HG02870 (cell line): ENCODE results near the gene GARRE1.
A peak's percentile ranks its signal among the peaks of the same experiment; 100 is the strongest.
"Not testable (repeated sequence)": the region's sequence is repeated elsewhere in the genome, so short reads cannot be mapped to it uniquely, and the experiment has no call there.

Experiments used
- ATAC-seq: cut with Tn5 transposase; IDR thresholded peaks from one replicate; pipeline ENCODE4 v1.9.1; 2021; ENCODE audit warnings: mild to moderate bottlenecking, moderate library complexity; ENCODE audit not compliant: unreplicated experiment

Gene GARRE1

DNA sequence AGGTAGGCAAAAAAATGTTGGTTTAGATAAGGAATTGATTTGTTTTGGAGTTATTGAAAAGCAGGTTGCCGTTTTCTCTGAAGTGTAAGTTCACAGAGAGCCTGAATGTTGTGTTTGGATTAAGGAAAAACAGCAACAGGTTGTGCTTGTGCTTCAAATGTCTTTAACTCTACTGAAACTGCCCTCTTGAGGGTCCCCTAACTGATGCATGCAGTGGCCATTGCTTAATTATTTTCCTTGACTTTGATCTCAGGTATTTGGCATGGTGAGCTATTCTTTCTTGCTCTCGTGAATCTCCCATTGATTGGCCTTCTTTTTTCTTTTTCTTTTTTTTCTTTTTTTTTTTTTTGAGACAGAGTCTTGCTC, 3.2 kb downstream of the GARRE1 start:
- no peak for ATAC-seq

DNA sequence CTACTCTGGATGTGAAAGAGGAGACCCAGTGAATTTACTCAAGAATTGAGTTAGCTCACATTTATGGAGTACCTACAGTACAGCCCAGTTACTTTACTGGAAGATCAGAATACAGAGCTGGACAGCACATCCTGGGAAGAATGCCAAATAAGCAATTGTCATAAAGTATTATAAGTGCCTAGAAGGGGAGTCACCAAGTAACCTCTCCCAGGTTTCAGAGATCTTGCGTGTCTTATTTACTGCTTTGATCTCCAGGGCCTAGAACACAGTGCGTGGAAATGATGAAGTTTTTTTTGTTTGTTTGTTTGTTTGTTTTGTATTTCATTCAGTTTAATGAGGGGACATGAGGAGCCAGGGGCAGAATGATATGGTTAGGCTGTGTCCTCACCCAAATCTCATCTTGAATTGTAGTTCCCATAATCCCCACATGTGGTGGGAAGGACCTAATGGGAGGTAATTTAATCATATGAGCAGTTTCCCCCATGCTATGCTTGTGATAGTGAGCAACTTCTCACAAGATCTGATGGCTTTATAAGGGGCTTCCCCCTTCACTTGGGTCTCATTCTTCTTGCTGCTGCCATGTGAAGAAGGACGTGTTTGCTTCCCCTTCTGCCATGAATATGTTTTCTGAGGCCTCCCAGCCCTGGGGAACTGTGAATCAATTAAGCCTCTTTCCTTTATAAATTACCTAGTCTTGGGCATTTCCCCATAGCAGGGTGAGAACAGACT, 5.2 kb downstream of the GARRE1 start:
- ATAC-seq = no peak

DNA sequence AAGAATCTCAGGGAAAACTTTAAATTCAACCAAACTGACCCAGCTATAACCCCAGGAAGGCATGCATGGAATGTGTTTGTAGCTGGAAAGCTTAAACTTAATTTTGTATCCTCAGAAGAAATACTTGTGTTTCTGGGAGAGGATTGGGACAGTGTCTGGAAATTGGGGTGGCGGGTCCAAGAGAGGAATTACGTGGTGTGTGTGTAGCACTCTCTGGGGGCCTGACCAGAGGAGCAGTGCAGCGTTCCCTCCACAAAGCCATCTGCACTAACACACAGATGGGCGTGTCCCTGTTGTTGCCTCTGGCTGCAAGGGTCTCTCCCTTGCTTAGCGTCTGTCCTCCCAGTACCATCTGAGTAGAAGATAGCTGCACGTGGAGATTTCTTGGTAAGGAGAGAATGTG, 6.4 kb downstream of the GARRE1 start:
- ATAC-seq = no peak

DNA sequence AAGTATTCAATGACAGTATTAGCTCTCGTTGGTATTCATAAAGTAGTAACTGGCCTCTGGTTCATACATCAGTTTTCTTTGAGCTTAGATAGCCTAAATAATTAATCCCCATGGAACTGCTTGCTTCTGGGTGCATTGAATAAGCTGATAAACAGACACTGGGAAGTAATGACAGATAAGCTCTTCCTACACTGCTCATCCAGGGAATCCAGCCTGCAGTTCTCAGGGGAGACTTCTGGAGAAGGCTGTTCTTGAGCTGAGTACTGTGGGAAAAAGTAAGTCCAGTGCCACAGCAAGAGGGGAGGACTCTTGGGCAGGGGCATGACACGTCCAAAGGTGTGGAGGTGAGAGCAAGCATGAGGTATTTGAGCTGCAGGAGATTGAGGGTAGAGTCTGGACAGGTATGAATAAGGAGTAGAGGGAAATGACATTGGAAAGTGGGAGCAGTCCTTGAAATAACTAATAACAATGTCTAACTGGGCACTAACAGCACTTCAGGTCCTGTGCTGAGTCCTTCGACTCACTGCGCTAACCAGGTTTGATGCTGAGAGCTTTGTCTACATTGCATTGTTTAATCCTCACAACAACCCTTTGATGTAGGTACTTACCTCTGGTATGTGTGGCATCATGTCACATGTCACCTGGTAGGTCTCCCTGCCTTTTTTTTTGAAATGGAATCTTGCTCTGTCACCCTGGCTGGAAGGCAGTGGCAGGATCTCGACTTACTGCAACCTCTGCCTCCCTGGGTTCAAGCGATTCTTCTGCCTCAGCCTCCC, 7.2 kb downstream of the GARRE1 start:
- no peak for ATAC-seq

DNA sequence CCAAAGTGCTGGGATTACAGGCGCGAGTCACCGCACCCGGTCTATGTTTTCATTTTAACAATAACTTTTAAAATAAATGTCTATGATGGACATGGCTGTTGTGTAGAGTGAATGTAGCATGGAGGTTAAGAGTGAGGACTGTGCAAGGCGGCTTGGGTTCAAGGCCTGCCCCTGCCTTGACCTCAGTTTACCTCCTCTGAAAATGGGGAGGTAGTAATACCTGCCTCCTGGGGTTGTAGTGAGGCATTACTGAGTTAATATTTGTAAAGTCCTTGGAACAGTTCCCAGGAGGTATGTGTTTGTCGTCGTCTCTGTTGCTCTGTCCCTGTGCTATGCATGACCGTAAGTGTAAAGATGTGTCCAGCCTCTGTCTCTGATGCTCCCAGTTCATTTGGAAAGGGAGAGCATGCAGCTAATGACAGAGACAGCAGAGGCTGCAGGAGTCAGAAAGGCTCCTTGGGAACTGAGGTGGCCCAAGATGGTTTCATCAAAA, 9.4 kb downstream of the GARRE1 start:
- no peak for ATAC-seq

DNA sequence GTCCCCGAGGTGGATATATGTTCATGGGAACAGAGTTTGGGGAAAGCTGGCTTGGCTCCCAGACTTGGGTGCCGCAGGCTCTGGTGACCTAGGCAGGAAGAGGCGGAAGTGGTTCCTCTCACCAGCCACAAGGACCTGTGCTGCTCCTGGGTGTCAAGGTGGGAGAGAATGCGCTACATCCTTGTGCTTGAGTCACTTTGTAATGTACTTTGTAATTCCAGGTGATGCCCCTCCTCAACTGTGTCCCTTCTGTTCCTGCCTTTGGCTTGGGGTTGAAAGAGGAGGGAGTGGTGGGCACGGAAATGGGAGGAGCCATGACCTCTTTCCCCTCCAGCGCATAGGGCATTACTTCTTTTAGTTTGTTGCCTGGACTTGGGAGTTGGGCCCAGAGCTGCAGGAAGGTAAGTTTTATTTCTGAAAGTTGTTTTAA, 10.9 kb downstream of the GARRE1 start:
- ATAC-seq = no peak

DNA sequence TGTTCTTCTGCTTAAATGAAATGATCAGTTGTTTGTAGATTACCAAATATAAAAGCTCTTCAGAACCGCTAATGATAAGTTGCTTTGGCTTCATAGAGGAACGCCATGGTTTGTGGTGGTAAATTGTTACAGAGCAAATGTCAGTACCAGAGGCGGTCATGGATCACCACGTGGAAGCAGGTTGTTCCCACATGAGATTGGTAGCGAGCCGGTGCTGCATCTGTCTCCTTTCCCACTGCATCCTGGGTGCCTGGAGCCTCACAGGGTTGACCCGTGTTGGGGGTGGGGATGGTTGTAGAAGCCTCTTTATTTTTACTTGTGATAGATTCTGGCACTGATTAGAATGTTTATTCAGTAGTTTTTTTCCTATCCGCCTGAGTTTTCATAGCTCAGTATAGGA, 14.7 kb downstream of the GARRE1 start:
- ATAC-seq = no peak

DNA sequence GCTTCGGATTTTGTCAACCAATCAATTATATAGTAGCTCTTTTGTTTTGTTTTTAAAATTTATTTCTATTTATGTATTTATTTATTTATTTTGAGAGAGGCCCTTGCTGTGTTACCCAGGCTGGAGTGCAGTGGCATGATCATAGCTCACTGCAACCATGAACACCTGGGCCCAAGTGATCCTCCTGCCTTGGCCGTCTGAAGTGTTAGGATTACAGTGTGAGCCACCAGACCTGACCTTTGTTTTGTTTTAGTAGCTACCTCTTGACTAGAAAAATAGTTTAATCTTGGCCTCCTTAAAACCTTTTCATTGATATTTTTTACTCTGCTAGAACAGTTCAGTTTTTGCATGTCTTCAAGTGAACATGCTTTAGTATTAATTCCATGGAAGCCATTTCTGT, 15.1 kb downstream of the GARRE1 start:
- no peak for ATAC-seq

DNA sequence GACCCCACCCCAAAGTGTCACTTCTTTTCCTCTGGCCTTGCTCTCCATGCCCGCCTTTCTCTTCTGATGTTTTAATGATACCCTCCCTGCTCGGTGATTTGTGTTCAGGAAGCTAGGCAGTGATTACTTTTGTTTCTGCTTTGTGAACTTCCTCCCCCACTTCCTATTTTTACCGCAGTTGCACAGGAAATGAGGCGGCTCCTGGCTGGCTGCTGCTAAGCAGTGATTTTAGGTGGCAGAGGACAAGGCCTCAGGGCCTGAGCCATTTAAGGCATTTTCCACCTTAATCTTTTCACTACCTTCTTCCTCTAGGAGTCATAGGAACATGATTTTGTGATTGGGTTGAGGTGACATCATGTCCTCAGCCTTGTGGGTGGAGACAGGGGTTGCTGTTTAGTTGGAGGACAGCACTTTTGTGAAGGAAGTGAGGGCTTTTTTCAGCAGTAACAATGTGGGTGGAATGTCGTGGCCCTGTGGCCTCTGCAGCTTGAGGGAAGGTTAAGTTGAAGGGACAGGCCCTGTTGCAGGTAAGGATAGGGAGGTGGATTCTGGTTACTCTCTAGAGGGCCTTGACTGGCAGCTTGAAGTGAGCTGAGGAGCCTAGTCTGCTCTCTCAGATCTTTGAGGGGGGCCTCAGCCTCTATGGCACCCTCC, 15.7 kb downstream of the GARRE1 start:
- ATAC-seq = peak; percentile 57

DNA sequence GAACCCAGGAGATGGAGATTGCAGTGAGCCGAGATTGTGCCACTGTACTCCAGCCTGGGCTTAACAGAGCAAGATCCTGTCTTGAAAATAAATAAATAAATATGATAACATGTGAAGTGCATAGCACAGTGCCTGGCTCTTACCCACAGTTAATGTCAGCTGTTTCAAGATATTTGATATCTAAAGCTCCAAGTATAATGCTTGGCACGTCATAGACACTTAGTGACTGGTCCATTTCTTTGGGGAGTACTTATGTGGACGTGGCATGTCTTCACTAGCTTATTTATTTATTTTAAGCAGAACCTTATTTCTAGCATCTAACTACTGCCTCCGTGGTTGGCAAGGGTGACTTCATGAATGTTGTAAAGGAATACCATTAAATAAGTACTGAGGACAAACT, 18.8 kb downstream of the GARRE1 start:
- ATAC-seq = no peak

DNA sequence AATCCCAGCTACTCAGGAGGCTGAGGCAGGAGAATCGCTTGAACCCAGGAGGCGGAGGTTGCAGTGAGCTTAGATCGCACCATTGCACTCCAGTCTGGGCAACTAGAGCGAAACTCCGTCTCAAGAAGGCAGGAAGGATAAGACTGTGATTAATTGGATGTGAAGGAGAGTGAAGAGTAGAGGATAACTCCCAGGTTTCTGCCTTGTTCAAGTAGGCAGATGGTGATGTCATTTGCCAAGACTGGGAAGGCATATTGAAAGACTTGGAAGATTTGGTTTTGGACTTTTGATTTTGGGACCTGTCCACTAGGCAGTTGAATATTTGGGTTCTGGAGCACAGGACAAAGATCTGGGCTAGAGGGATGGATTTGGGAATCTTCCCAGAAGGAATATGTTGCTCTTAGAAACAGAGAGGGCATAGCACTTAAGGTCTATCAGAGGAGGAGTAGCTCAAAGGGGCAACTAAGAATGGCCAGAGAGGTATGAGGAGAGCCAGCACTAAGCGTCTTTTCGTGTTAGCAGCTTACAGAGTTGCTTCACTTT, 20.0 kb downstream of the GARRE1 start:
- no peak for ATAC-seq

DNA sequence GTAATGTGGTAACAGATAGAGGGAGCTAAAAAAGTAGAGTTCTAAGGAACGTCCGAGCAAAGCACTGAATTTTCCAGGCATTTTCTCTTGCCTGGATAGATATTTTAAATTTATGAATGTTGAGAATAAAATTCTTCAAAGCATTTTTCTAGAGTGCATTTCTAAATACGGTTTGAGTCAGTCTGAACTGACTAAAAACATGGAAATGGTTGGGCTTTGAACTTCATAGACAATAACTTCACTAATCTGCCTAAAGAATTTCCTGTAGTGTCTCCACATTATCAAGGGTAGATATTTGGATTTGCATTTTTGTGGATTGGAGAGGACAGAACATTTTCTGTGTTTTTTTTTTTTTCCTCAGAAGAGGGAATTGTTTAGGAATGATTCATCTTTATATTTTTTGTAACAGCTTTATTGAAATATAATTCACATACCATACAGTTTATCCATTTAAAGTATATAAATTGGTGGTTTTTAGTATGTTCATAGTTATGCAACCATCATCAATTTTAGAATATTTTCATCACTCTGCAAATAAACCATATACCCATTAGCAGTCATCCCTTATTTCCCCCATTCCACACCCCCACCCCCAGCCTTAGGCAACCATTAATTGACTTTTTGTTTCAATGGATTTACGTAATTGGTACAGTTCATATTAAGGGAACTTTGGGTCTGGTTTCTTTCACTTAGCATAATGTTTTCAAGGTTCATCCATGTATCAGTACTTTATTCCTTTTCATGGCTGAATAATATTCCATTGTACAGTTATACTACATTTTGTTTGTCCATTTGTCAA, 20.7 kb downstream of the GARRE1 start:
- ATAC-seq = no peak

DNA sequence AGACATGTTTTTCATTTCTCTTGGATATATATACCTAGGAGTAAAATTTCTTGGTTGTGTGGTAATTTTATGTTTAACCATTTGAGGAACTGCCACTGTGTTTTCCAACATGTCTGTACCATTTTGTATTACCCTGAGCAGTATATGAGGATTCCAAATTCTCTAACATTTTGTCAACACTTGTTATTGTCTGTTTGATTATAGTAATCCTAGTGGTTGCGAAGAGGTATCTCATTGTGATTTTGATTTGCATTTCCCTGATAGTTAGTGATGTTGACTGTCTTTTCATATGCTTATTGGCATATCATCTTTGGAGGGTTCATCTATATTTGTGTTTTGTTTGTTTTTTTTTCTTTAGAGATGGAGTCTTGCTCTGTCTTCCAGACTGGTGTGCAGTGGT, 21.4 kb downstream of the GARRE1 start:
- no peak for ATAC-seq

DNA sequence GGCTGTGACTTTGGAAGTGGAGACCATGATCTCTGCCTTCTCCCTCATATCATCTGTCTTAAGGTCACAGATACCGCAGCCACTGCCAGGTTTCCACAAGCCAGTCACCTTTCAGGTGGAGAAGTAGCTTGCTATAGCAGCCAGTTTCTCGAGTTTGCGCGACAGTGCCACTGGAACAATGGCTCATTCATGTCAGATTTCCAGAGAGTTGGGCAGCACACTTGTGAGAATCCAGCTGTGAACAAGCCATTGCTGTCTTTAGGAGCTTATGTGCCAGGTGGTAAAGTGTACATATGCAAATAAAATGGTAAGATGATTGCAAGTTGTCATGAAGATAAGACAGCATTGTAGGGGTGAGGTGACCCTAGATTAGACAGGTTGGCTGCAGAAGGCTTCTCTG, 22.3 kb downstream of the GARRE1 start:
- no peak for ATAC-seq

DNA sequence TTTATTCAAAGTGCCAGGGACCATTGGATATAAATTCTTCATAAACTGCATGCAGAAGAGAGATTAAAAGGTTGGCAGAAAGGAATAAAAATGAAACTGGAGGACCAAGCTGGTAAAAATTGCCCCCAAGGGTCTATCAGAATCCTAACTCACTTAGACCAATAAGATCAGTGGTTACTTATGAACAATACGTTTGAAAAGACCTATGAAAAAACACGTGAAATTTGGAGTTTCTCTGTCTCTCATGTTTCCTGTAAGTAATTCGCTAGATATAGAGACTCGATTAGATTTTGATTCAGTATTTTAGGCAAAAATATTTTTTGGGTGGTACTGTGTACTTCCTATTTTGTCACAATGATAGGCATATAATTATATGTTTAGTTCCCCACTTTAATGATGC, 22.9 kb downstream of the GARRE1 start:
- ATAC-seq = no peak

DNA sequence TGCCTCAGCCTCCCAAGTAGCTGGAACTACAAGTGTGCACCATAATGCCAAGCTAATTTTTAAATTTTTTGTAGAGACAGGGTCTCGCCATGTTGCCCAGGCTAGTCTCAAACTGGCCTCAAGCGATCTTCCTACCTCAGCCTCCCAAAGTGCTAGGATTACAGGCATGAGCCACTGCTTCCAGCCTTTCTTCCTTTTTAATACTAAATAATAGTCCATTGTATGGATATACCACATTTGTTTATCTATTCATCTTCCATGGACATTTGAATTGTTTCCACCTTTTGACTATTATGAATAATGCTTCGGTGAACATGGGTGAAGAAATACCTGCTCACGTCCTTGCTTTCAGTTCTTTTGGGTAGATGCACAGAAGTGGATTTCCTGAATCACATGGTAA, 24.4 kb downstream of the GARRE1 start:
- no peak for ATAC-seq

DNA sequence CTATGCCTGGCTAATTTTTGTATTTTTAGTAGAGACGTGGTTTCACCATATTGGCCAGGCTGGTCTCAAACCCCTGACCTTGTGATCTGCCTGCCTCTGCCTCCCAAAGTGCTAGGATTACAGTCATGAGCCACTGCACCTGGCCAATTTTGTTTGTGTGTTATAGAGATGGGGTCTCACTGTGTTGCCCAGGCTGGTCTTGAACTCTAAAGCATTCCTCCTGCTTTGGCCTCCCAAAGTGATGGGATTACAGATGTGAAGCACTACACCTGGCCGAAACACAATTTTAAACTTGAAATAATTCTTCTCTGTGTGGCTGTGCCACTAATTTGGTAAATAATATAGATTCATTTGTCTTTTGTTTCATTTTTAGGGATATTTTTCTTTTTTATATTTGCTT, 27.1 kb downstream of the GARRE1 start:
- ATAC-seq = not testable (repeated sequence)

DNA sequence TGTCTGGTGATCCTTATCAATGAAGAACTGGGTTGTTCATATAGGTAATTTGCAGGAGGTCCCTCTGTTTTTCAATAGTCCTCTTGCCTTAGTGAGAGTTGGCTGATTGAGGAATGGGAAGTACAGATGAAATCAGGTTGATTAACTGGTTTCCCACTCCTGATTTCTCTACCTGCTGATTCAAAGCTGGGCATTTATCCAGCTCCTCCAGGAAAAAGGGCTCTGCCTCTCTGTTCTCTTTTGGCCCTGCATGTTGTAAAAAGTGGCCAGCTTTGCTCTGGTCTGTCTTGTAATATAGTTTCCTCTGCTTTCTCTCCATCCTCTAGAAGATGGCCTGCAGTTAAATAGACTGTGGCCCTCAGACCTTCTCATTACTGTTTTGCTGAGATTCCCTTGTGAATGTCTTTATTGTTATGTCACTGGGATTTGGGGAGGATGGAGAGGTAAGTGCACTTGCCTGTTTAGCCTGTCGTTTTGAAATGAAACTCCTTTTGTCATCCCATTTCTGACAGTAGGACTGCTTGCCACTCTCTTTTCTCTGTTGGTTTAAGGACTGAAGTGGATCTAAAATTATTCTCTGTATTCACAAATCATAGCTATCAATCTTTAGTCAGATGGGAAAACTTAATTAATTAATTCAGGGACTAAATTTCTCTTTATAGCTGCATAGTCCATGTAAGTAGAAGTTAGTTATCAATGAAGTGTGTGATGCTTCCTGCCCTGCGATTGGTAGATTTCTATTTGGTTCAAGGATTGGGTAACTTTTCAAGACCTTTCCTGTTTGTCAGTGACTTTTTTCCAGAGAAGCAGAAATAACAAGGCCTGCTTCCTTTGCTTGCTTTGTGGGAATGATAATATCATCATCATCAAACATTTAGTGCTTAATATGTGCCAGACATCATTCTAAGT, 28.5 kb downstream of the GARRE1 start:
- no peak for ATAC-seq

DNA sequence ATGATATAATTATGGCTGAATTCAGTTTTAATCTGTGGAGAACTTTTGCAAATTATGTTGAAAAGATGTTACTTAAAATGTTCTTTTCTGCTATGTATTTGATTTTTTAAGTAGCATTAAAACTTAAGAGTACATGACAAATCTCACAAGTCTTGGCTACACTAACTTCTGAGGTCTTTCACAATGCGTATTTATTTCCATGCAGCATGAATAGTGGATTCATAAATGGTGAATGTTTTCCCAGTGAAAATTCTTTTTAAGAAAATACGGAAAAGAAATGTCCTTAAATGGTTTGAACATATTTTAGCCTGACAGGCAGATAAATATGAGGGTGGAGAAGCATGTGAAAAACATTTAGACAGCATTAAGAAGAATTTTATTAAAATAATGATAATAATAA, 30.2 kb downstream of the GARRE1 start:
- ATAC-seq = no peak

DNA sequence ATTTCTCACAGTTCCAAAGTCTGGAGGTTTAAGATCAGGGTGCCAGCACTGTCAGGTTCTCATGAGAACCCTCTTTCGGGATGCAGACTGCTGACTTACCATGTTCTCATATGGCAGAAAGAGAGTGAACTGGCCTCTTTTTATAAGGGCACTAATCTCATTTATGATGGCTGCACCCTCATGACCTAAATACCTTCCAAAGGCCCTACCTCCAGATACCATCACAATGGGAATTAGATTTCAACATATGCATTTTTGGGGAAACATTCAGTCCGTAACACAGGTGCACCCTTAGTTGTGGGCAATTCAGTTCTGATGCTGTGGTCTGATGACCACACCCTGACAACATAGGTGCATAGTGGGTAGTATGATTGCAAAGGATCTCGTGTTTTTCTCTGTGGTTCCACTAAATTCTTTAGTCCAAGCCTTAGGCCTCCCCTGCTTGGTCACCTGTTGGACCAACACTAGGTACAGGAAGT, 33.3 kb downstream of the GARRE1 start:
- ATAC-seq = no peak
